Prostate gland (tissue), 2 donors: ENCODE measurements around the gene OR6Y1. TPM values are rescaled to one million over a fixed set of nuclear protein-coding genes. Genes with fewer than 3 reads are reported as not detected.

ENCODE experiments used
- DNase-seq: peaks from one replicate; pipeline ENCODE4 v3.0.0-alpha.2; 2019; ENCODE audit warnings: low spot score
- H3K27ac ChIP-seq, 2 donors: fragments of 200-600 bp; sonication (generic); 2 replicates each; pipeline ENCODE4 v1.5.1; 2017 to 2019
- H3K27me3 ChIP-seq: fragments of 200-600 bp; sonication (generic); replicated peaks from 2 replicates; pipeline ENCODE4 v1.5.1; 2019; ENCODE audit not compliant: insufficient read depth
- H3K36me3 ChIP-seq, 2 donors: fragments of 200-600 bp; sonication (generic); 1 replicate in 1 of 2; 2 replicates in 1 of 2; pipeline versions ENCODE4 v1.5.1 to v1.8.1; 2017 to 2019
- H3K4me1 ChIP-seq: fragments of 200-600 bp; sonication (generic); replicated peaks from 2 replicates; pipeline ENCODE4 v1.5.1; 2019
- H3K4me3 ChIP-seq, 2 donors: fragments of 200-600 bp; sonication (generic); 2 replicates each; pipeline ENCODE4 v1.5.1; 2017 to 2019
- H3K9me3 ChIP-seq: fragments of 200-600 bp; sonication (generic); 2 replicates; pipeline ENCODE4 v1.5.1; 2017
- CTCF ChIP-seq, 4 experiments: fragments of 200-600 bp in 2 of 4; fragments of 450-650 bp in 2 of 4; sonication (generic) in 2 of 4; IDR thresholded peaks; 1 replicate in 3 of 4; 2 replicates in 1 of 4; pipeline ENCODE4 v1.5.1; 2016 to 2019; ENCODE audit warnings: antibody characterized with exemption in 4 of 4, mild to moderate bottlenecking in 2 of 4, moderate library complexity in 2 of 4
- POLR2A ChIP-seq: fragments of 450-650 bp; IDR thresholded peaks from one replicate; pipeline ENCODE4 v1.6.1; 2016; ENCODE audit warnings: antibody characterized with exemption, mild to moderate bottlenecking
- POLR2AphosphoS5 ChIP-seq: sonication (generic); formaldehyde crosslinking; IDR thresholded peaks from one replicate; pipeline ENCODE4 v1.6.1; 2017; ENCODE audit warnings: antibody characterized with exemption
- WGBS: methylation state at CpG from one replicate; pipeline ENCODE4 v1.1.5; 2018; 5-methylcytosine and 5-hydroxymethylcytosine counted together
- intact Hi-C: fragments of 100-400 bp; cut with DNase I; formaldehyde crosslinking; loops from one replicate; pipeline ENCODE4 v1.14.2; 2022
- total RNA-seq, 2 donors: library from RNA; depleted of rRNA; stranded (reverse); fragments of >200 nt; gene quantifications; one replicate each; pipeline ENCODE4 v1.1.0, GENCODE V29; 2016

OR6Y1 gene
- total RNA-seq: not detected

GRCh38 chr1:158554352-158554751 lies at the start of gene OR6Y1:
OR6Y1 (minus strand) TSS chr1:158554405; CDS start chr1:158548105, 6,300 bp downstream.
- H3K4me1 ChIP-seq: no peaks in the 10 kb centered on the region
- no peak within 1 kb of the TSS for H3K4me3 ChIP-seq
- no peaks in the 10 kb centered on the region for H3K27me3 ChIP-seq
- H3K27ac ChIP-seq: no peak within 1 kb of the TSS
- no peaks in the 10 kb centered on the region for H3K9me3 ChIP-seq
- no peak for TF ChIP-seq POLR2A
- TF ChIP-seq CTCF (IDR thresholded peaks at IDR 0.05): no peak
- no peak for TF ChIP-seq POLR2AphosphoS5
- H3K36me3 ChIP-seq: no peaks in the 10 kb centered on the region
- DNase-seq: no peak
- intact Hi-C loops: no loop called here
- WGBS: 81% methylated on average over 3 of the region's 3 CpGs

GRCh38 chr1:158600735-158601134 lies 46.5 kb upstream of the OR6Y1 start:
- 93% methylated on average over 2 of the region's 2 CpGs for WGBS
- TF ChIP-seq CTCF (IDR thresholded peaks at IDR 0.05): no peak
- no peak for TF ChIP-seq POLR2A
- TF ChIP-seq POLR2AphosphoS5: no peak

GRCh38 chr1:158586942-158587341 lies 32.7 kb upstream of the OR6Y1 start:
- Histone ChIP-seq H3K9me3 (no peaks in the 10 kb centered on the region), H3K27me3 (no peaks in the 10 kb centered on the region), H3K36me3 (no peaks in the 10 kb centered on the region), H3K4me3 (no peak overlapping the region), H3K4me1 (no peaks in the 10 kb centered on the region), H3K27ac (no peak overlapping the region)
- intact Hi-C loops: no loop called here
- TF ChIP-seq POLR2AphosphoS5 (no peak), POLR2A (no peak), CTCF (IDR thresholded peaks at IDR 0.05) (no peak)
- DNase-seq: no peak
- WGBS: 87% methylated on average over 1 of the region's 1 CpG

More at GRCh38 chr1:158600735-158601134, 46.5 kb upstream of the OR6Y1 start:
- Histone ChIP-seq H3K4me1 (no peaks in the 10 kb centered on the region), H3K4me3 (no peak overlapping the region), H3K36me3 (no peaks in the 10 kb centered on the region), H3K9me3 (no peaks in the 10 kb centered on the region), H3K27me3 (no peaks in the 10 kb centered on the region), H3K27ac (no peak overlapping the region)
- no peak for DNase-seq
- intact Hi-C loops: no loop called here

GRCh38 chr1:158583962-158584361 lies 29.8 kb upstream of the OR6Y1 start:
- intact Hi-C loops: no loop called here
- WGBS: 38% methylated on average over 4 of the region's 4 CpGs

GRCh38 chr1:158579733-158580132 lies 25.5 kb upstream of the OR6Y1 start, which contains the start of gene OR10X1:
OR10X1 (minus strand) TSS chr1:158579899; CDS start chr1:158579899, 0 bp downstream.
- no peak for DNase-seq
- intact Hi-C loops: no loop called here
- WGBS: 57% methylated on average over 1 of the region's 1 CpG
- Histone ChIP-seq H3K27ac (no peak within 1 kb of the TSS), H3K36me3 (no peaks in the 10 kb centered on the region), H3K9me3 (no peaks in the 10 kb centered on the region), H3K4me3 (no peak within 1 kb of the TSS), H3K4me1 (no peaks in the 10 kb centered on the region), H3K27me3 (no peaks in the 10 kb centered on the region)
- TF ChIP-seq CTCF (IDR thresholded peaks at IDR 0.05): no peak

More at GRCh38 chr1:158583962-158584361, 29.8 kb upstream of the OR6Y1 start:
- Histone ChIP-seq H3K27me3 (no peaks in the 10 kb centered on the region), H3K4me3 (no peak overlapping the region), H3K9me3 (no peaks in the 10 kb centered on the region), H3K27ac (no peak overlapping the region), H3K4me1 (no peaks in the 10 kb centered on the region), H3K36me3 (no peaks in the 10 kb centered on the region)
- TF ChIP-seq POLR2AphosphoS5: no peak
- DNase-seq: no peak
